NCI-H1436 (cell line): ENCODE results near the gene HDAC1.
"Not testable (repeated sequence)": the region's sequence is repeated elsewhere in the genome, so short reads cannot be mapped to it uniquely, and the experiment has no call there.

ENCODE experiments used
- DNase-seq: peaks from one replicate; lab custom pipeline; 2025; lab: John Stamatoyannopoulos, UW

HDAC1 gene

DNA sequence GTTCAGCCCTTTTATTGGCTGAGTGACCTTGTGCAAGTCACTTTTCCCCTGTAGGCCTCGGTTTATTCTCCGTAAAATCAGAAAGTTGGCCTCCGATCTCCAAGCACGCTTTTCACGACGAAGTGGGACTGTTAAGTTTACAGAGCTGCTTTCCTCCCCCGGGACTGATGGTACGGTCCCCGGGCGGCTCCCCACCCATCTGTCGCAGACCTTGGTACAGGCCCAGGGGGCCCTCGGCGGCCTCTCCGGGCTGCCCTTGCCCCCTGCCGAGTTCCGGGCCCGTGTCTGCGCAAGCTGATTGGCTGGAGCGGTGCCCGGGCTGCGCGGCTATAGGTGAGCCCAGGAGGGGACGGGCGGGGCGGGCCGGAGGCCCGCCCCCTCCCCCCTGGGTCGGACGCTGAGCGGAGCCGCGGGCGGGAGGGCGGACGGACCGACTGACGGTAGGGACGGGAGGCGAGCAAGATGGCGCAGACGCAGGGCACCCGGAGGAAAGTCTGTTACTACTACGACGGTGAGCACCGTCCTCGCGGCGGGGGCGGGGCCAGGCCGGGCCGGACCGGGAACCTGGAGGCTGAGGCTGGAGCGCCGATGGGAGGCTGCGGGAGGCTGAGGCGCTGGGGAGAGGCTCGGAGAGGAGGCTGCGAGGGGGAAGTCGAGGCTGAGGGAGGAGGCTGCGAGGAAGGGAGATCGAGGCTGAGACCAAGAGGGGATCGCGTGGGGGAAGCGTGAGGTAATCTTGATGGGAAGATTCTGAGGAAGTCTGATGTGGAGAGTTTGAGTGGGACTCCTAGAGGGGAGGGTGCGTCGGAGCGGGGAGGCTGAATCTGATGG lies at the start of gene HDAC1:
Gene HDAC1, plus strand, starts transcription at position 376 of the 831 bp plus-strand sequence. Its CDS starts 87 bp downstream, at position 463.
- DNase-seq: peak; percentile 93

DNA sequence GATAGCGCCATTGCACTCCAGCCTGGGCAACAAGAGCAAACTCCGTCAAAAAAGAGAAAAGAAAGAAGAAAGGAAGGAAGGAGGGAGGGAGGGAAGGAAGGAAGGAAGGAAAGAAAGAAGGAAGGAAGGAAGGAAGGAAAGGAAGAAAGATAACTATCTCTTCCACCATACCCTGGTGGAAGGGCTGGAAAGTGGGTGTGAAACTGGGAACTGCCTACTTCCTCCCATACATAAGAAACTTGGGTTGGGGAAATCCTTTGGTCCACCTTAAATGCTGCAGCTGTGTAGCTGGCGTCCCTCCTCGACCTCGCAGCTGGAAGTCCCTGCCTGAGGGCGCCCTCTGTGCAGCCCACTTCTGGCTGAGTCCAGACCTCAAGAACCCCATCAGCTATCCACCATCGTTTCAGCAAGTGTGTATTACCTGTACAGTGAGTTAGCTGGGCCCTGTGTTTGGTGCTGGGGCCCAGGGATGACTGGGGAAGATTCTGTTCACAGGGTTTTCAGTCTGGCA lies 49.5 kb upstream of the HDAC1 start:
- DNase-seq: no peak

DNA sequence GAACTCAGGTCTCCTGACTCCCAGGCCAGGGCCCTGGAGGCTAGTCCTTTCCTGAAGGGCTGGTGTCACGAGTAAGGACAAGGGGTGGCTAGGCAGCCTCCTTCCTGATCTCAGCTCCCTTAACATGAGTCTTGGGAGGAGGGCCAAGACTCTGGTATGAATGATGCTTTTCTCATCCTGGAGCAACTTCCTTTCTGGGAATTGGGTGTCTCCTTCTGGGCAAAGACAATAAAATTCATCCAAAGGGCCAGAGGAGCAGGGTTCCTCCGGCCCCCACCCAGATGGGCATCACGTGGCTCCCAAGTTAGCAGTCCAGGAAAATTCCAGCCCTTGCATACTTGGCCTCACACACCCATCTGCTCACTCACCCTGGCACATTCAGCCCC lies 45.0 kb upstream of the HDAC1 start, which contains the start of gene FAM167B:
Gene FAM167B, plus strand, starts transcription at position 335 of the 386 bp plus-strand sequence. CDS start 200 bp downstream, outside the sequence.
- DNase-seq: no peak

DNA sequence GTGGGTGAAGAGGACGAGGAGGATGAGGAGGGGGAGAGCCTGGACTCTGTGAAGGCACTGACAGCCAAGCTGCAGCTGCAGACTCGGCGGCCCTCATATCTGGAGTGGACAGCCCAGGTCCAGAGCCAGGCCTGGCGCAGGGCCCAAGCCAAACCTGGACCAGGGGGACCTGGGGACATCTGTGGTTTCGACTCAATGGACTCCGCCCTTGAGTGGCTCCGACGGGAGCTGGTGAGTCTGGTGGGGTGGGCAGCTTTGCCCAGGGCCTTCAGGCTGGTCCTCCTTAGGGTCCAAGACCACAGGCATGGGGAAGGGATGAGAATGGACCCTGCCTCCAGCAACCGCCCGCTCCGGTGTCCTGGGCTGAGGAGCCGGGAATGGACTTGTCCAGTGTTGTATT lies 44.4 kb upstream of the HDAC1 start:
- no peak for DNase-seq

DNA sequence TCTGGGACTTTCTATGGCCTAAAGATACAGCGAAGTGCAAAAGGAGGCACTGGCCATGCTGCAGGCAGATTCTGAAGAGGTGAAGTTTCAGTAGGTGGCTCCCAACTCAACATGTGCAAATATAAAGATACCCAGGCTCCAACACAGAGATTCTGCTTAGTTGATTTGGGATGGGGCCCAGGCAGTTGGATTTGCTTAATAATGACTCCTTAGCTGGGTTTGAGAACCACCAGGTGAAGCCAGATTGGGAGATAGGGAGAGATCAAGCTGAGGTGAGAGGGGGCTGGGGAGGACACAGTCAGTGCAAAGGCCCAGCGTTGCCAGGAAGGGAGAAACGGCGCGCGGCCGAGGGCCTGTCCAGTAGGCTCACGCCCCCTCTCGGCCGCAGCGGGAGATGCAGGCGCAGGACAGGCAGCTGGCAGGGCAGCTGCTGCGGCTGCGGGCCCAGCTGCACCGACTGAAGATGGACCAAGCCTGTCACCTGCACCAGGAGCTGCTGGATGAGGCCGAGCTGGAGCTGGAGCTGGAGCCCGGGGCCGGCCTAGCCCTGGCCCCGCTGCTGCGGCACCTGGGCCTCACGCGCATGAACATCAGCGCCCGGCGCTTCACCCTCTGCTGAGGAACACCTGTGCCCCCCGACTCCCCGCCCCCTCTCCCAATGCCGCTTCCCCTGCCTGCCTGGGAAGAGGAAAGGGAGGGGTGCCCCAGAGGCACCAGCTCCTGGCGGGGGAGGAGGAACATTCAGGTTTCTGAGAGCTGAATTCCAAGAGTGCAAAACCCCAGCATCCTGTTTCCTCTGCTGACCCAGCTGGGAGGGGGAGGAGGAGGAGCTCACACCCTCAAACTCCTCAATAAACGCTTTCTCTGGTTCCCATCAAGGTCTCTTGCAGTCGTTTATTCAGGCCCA lies 43.6 kb upstream of the HDAC1 start:
- DNase-seq: peak; percentile 72

DNA sequence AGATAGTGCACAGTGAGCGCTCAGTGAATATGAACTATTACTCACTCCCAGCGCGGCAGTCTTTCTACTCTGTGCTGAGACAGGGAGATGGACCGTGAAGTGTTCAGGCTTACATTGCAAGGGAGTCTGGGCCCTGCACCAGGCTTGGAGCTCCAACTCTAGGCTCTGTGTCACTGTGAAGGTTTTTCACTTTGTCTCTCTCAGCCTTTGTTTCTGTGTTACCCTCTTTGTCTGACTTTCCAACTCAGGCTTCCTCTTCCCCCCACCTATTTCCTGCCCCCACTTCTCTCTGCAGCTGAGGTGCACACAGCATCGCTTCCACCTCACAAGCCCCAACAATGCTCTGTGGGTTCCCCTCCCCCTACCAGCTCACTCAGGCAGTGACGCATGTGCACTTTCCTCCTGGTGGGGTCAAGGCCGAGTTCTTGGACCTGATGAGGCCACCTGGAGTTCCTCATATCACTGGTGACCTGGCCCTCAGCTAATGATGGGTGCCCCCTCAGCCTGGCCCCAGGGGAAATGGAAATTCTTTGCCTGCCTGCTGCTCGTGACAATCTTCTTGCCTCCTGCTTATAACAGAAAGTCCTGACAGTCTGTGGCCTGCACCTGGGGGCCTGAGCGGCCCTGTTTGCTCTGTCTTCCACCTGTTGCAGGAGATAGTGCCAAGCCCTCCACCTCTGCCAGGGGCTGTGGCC lies 41.9 kb upstream of the HDAC1 start:
- peak; percentile 2 for DNase-seq

DNA sequence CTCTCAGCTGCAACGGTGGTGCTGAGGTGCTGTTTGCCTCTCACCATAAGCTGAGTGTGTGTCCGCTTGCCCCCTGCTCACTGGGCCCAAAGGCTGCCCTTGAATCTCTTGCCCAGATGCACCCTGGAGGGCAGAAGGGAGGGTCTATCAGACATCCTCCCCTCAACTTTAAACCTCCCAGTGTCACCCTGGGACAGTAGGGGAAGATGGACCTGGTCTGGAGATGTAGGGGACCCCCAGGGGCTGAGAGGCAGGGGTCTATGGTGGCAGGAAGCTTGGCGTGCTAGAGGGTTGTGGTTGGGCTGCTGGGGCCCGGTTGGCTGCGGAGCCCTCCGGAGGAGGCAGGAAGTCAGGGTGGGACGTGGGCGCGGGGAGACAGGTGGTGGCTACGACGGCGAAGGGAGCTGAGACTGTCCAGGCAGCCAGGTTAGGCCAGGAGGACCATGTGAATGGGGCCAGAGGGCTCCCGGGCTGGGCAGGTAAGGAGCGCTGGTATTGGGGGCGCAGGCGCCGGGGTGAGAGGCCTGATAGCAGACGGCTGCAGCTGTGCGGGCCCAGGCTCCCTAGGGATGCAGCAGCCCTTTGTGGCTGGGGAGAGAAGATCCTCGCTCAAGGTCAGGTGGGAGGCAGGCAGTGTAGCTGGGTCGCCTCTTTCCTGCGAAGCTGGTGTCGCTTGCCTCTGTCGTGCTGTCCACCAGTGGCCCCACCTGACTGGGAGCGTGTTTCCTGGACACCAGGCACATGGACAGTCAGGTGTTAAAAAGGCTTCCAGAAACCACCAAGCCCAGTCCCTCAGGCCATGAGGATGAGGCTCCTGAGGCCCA lies 40.8 kb upstream of the HDAC1 start, which contains the start of gene LCK:
Gene LCK, plus strand, starts transcription at position 373 of the 824 bp plus-strand sequence. CDS start 23,065 bp downstream, outside the sequence.
- no peak for DNase-seq

DNA sequence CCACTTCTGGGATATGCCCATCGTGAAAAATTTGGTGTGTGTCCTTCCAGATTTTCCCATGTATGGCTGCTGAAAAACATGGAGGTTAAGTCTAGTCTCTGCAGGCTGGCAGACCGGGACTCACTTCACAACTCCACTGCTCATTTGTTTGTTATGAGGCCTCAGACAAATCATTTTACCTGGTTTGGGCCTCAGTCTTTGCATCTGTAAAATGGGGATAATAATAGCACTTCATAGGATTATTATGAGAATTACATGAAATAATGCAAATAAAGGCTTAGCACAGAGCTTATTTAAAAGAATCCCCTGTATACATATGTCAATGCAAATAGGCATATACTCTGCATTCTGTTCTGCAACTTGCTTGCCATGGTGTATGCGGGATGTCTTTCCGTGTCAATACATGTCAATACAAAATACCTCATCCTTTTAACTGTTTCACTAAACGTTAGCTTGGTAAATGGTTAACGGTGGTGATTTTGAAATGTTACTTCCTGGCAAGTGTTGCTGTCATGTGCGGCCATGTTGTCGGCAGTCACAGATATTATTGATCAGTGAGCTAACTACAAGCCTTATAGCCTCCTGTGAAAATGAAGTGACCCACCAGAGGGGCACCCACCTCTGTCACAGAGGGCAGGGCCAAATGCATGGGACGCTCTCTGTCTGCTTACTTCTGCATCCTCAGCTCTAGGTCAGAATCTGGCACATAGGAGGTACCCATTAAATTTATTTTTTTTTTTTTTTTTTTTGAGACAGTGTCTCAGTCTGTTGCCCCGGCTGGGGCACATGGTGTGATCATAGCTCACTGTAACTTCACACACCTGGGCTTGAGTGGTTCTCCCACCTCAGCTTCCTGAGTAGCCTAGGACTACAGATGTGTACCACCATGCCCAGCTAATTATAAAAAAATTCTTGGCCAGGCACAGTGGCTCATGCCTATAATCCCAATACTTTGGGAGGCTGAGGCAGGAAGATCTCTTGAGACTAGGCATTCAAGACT lies 36.5 kb upstream of the HDAC1 start:
- no peak for DNase-seq

DNA sequence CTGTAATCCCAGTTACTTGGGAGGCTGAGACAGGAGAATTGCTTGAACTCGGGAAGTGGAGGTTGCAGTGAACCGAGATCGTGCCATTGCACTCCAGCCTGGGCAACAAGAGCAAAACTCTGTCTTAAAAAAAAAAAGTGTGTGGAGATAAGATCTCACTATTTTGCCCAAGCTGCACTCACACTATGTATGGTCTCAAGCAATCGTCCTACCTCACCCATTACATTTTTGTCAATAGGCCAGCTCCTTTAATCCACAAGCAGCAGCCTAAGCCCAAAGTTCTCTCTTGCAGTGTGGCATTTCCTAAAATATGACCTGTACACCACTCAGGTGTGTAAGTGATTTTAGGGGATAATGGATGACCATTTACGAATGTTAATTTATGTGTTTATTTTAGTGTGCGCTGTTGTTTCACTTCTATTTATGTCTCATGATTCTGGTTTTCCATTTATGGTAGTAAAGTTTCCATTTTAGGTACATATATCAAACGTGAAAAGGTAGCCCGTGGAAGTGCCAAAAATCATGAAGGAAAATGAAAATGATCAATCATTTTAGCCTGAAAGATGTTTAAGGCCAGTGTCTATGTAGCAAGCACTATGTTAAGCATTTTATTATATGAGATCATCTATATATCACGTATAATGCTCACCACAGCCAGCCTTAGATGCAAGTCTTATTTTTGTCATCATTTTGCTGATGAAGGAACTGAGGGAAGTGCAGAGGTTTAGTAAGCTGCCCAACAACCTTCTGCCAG lies 35.2 kb upstream of the HDAC1 start:
- DNase-seq: no peak

DNA sequence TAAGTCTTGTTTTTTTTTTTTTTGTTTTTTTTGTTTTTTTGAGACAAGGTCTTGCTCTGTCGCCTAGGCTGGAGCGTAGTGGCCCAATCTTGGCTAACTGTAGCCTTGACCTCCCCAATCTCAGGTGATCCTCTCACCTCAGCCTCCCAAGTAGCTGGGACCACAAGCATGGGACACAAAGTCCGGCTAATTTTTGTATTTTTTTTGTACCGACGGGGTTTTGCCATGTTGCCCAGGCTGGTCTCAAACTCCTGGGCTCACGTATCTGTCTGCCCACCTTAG lies 34.7 kb upstream of the HDAC1 start:
- no peak for DNase-seq

DNA sequence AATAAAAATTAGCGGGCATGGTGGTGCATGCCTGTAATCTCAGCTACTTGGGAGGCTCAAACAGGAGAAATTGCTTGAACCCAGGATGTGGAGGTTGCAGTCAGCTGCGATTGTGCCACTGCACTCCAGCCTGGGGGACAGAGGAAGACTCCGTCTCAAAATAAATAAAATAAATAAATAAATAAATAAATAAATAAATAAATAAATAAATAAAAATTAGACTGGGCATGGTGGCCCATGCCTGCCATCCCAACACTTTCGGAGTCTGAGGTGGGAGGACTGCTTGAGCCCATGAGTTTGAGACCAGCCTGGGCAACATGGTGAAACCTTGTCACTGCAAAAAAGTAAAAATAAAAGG lies 28.7 kb upstream of the HDAC1 start:
- not testable (repeated sequence) for DNase-seq

DNA sequence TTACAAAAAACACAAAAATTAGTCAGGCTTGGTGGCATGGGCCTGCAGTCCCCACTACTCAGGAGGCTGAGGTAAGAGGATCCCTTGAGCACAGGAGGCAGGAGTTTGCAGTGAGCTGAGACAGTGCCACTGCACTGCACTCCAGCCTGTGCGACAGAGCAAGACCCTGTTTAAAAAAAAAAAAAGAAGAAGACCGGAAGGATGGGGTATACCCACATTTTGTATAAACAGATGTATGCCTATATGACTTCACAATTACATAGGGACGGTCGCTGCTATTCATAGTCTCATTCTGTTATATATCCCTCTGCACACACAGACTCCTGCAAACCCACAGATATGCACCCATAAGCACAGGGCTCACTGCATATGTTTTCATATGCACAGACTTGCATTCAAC lies 28.1 kb upstream of the HDAC1 start:
- no peak for DNase-seq

DNA sequence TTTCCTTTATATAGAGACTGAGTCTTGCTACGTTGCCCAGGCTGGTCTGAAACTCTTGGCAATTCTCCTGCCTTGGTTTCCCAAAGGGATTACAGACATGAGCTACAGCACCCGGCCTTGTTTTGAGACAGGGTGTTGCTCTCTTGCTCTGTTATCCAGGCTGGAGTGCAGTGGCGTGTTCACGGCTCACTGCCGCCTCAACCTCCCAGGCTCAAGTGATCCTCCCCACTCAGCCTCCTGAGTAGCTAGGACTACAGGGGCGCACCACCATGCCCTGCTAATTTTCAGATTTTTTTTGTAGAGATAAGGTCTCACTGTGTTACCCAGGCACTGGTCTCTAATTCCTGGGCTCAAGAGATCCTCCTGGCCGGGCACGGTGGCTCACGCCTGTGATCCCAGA lies 26.0 kb upstream of the HDAC1 start:
- DNase-seq: no peak

DNA sequence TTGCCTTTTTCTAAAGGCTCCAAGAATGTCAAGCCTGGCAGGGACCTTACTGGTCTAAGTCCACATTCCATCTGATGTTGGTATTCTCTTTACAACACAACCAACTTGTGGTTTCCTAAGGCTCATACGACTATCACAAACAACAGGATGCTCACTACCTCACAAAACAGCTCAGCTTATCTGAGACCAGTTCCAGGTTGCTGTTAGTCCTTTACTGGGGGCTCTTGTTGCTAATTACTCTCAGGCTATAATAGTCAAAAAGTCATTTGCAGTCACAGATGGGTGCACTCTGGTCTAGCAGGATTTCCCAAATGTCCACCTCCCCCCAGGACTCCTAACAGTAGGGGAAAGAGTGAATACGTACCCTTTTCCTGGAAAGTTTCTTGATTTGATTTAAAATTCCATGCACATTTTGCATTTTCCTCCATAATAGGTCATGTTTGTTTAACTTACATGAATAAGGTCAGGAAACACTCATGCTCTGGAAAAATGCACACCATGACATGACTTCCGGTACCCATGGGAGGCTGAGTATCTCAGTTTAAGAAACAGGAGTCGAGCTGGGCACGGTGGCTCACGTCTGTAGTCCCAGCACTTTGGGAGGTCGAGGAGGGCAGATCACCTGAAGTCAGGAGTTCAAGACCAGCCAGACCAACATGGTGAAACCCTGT lies 24.8 kb upstream of the HDAC1 start:
- no peak for DNase-seq

DNA sequence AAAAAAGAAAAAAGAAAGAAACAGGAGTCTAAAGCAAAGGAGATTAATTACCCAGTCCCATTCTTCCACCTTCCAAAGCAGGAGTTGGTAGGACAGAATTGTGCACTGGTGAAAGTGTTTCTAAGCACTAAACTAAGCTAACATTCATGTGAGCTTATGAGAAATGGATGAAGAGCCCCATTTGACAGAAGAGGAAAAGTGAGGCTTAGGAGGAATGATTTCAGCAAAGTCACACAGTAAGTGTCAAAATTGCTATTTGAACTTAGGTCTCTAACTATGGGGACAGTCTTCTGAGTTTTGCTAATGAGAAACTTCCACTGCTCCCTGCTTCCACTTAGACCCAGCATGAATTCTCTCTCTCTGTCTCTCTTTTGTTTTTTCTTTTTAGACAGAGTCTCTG lies 22.1 kb upstream of the HDAC1 start:
- DNase-seq: no peak

DNA sequence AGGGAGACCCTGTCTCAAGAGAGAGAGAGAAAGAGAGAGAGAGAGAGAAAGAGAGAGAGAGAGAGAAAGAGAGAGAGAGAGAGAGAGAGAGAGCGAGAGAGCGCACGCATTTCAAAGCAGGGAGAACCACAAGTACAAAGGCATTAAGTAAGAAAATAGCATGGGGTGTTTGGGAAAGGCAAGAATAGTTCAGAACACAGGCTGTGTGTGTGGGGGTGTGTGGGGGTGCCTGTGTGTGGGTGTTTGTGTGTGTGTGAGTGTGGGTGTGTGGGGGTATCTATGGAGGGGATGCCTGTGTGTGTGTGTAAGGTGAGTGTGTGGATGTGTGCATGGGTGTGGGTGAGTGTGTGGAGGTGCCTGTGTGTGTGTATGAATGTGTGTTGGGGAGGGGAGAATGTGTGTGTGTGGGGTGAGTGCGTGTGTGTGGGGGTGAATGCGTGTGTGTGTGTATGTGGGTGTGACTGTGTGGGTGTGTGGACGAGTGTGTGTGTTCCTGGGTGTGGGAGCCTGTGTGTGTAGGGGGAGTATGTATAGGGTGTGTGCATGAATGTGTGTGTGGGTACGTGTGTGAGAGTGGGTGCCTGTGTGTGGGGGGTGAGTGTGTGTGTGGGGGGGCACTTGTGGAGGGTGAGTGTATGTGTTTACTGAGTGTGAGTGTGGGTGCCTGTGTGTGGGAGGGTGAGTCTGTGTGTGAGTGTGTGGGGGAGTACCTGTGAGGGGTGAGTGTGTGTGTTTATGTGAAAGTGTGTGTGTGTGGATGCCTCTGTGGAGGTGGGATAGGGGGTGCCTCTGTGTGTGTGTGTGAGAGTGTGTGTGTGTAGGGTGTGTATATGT lies 19.1 kb upstream of the HDAC1 start:
- no peak for DNase-seq

DNA sequence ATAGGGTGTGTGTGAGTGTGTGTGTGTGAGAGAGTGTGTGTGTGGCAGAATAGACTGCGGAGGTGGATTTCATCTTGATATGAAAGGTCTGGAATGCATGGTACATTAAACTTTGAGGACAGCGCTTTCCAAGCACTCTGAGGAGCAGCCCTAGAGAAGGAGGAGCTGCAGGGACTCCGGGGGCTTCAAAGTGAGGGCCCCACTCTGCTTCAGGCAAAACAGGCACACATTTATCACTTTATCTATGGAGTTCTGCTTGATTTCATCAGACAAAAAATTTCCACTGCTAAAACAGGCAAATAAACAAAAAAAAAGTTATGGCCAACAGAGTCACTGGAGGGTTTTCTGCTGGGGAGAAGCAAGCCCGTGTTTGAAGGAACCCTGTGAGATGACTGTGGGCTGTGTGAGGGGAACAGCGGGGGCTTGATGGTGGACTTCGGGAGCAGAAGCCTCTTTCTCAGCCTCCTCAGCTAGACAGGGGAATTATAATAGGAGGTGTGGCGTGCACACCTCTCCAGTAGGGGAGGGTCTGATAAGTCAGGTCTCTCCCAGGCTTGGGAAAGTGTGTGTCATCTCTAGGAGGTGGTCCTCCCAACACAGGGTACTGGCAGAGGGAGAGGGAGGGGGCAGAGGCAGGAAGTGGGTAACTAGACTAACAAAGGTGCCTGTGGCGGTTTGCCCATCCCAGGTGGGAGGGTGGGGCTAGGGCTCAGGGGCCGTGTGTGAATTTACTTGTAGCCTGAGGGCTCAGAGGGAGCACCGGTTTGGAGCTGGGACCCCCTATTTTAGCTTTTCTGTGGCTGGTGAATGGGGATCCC lies 18.3 kb upstream of the HDAC1 start:
- peak; percentile 88 for DNase-seq
